CD4-positive, alpha-beta T cell treated with Interleukin-2 at 100 ng/mL for 4 hours (primary cell): ENCODE measurements around the gene CCDC61.

Experiments
- DNase-seq: peaks from one replicate; pipeline ENCODE4 v3.0.0-alpha.2; 2020; ENCODE audit warnings: low spot score

The CCDC61 gene

DNA sequence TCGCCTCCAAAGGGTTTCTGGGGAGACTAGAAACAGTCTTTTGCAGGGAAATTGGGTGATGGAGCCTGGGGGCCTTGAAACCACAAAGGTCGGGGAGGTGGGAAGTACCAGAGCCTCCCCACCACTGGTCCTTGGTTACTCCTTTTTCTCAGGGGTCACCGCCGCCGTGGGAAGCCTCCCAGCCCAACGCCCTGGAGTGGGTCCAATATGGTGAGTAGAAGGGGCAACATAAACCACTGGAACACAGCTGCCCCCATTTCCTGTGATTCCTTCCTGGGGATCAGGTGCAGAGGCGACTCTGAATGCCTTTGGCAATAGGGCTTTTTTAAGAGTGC lies 21.8 kb downstream of the CCDC61 start:
- DNase-seq, result no peak

DNA sequence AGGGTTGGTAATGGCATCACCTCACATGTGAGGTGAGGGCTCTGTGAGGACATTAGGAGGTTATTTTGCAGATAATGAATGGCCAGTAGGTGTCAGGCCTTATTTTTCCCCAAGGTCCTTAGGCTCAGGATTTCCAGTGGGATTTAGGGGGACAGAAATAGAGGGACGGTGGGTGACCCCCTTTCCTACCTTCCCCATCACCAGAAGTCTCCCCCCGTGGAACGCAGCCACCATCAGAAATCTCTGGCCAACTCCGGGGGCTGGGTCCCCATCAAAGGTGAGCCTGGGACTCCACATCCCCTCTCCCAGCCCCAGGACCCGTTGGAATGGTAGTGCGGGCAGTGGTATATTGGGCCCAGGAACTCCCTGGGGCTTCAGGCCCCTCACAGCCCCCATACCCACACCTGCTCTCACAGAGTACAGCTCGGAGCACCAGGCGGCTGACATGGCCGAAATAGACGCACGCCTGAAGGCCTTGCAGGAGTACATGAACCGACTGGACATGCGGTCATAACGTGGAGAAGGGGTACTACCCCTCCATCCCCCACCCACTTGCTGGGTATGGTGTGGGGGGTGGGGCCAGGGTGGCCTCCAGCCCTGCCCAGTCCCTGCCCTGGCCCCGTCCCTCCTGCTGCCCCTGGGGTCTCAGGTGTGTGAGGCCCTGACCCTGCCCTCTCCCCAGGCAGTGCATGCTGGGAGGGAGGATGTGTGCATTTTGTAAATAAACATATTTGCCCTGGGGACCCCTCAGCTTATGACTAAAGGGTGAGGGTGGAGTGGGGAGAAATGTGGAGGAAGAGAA lies 22.8 kb downstream of the CCDC61 start:
- DNase-seq, result no peak

DNA sequence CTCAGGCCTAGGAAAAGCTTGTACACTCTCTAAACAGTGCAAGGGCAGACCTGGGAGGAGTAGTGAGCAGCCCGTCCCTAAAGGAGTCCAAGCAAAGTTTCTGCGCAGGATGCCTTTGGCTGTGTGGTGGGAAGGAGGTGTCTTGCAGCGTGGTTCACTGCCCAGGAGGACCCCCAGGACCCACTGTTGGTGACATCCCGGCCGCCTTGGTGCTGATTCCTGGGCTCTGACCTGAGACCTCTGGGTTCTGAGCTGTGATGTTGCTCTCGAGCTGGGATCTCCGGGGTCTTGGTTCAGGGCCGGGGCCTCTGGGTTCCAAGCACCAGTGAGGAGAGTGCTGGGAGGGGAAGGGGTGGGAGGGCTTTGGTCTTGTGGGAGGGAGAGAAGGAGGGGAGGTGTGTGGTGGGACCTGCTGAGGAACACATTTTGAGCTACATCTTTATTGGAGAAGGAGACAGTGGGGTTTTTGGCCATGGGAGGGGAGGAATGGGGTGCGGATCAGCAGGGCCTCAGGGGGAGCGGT lies 23.5 kb downstream of the CCDC61 start:
- no peak for DNase-seq

DNA sequence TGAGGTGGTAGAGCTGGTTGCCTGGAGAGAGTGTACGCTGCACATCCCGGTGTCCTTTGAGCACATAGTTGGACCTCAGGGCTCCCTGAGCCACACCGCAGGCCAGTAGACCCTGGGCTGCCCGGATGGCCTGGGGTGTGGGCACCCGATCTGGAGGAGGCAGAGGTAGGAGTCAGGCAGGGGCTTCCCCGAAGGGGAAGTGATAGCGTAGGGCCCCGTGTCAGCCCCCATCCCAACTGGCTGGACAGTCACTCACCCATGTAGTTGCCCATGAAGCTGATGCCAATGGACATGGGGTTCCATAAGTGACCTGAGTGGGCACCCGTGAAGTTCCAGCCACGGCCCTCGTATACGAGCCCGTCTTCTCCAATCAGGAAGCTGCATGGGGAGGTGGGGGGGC lies 24.0 kb downstream of the CCDC61 start:
- DNase-seq, result no peak

DNA sequence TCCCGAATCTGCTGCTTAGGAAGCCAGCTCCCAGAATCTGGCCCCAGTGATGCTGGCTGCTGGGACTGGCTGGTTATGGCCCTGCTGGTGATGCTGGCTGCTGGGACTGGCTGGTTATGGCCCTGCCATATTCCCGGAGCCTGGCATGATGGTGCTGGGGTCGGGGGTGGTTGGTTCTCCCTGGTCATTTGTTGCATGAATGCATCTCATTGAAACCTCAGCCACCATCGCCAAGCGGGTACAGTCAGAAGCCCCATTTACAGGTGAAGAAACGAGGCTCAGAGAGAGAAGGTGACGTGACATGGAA lies 25.5 kb downstream of the CCDC61 start:
- no peak for DNase-seq

DNA sequence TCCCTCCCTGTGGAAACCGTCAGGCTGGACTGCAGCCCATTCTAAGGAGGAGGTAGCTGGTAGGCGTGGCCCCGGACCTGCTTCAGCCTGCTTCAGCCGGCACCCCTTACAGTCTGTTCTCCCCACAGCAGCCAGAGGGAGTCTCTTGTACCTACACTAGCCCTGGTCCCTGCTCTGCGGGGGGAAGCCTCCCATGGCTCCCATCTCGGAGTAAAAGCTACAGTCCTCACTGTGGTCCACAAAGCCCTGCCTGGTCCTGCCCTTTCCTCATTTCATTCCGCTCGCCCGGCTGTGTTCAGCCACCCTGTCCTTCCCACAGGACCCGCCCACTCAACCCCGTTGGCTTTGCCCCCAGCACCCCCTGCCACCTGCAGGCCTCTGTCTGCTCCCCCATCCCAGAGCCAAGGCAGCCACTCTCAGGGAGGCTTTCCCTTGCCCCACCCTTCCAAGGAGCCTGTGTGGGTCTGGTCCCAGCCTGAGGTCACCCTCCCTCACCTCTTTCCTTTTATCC lies 26.3 kb downstream of the CCDC61 start:
- no peak for DNase-seq

DNA sequence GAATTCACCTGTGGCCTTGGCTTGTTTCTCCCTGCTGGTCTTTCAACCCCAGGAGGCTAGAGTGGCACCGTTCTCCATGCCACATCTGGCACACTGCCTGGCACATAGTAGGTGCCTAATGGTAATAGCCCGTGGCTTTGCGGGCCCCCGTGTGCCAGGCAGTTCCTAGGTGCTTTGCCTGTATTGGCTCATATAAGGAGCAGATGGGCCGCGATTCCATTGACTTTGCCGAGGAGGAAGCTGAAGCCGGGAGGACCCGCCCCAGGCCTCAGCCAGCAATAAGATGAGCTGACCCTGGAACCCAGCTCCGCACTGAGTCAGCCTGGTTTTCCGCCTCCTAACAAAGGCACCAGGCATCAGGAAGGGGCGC lies 26.8 kb downstream of the CCDC61 start:
- no peak for DNase-seq

DNA sequence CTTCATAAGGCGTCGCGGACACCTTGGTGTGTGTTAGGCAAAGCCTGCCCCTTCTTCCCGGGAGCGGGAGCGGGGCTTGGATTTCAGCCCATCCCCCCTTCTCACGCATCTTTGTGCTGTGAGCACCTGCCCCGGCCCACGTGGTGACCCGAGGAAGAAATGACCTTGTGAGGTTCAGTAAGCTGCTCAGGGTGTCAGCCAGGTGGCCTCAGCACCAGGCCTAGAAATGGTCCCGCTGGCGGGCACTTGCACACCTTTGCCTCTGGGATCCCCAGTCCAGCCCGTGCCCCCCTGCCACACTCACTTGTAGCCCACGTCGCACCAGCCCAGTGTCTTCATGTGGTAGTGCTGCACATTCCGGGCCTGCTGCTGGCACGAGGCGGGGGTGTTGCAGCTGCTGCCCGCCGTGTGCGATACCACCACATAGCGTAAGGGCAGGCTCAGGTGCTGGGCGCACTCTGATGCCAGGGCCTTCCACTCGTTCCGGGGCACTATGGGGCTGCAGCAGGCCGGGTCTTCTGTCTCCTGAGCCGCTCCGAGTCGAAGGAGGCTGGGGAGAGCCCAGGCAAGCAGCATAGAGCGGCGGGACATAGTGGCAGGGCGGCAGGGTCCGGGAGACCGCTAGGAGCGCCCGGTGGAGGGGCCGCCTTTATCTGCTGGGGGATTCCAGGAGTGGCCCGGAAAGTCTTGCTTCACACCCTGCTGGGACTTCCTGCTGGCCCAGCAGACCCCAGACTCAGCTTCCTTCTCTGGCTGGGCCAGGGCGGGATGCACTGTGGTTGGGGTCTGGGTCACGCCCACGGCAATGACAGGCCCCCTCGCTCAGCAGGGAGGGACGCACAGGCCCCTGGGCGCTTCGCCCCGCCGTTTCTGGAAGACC lies 27.4 kb downstream of the CCDC61 start, which contains the start of gene PGLYRP1:
TSS of gene PGLYRP1 (minus strand) at position 623 of the 880 bp plus-strand sequence. CDS start at position 591, 32 bp downstream.
- no peak for DNase-seq

DNA sequence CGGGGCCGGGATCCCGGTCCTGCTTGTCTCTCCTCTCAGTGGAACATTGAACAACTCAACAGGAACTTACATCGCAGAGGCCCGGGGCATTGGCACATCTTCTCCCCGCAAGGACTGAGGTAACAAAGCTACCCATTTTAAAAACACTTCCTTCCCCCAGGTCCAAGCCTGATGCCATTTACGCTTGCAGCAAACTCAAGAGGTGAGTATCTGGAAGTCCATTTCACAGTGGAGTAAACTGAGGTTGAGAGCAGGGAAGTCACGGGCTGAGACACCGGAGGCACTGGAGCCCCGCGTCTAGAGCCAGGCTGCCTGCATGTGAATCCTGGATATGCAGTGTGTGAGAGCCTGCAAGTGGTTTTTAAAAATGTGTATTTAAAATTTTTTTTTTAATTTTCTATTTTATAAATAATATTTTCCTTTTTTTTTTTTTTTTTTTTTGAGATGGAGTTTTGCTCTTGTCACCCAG lies 28.1 kb downstream of the CCDC61 start:
- no peak for DNase-seq

DNA sequence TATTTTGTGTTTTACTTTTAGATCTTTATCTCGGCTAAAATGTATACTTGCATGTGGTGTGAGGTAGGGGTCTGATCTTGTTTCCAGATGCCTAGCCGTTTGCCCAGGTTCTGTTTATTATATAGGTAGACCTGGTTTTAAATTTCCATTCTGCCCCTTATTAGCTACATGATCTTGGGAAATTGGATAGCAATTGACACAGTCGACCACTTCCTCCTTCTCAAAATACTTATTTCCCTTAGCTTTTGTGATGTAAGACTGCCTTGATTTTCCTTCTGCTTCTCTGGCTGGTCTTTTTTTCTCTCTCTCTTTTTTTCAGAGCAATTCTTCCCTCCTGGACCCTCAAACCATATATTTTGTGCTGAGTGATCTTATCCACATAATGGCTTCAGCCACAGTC lies 30.6 kb downstream of the CCDC61 start:
- DNase-seq, result no peak

DNA sequence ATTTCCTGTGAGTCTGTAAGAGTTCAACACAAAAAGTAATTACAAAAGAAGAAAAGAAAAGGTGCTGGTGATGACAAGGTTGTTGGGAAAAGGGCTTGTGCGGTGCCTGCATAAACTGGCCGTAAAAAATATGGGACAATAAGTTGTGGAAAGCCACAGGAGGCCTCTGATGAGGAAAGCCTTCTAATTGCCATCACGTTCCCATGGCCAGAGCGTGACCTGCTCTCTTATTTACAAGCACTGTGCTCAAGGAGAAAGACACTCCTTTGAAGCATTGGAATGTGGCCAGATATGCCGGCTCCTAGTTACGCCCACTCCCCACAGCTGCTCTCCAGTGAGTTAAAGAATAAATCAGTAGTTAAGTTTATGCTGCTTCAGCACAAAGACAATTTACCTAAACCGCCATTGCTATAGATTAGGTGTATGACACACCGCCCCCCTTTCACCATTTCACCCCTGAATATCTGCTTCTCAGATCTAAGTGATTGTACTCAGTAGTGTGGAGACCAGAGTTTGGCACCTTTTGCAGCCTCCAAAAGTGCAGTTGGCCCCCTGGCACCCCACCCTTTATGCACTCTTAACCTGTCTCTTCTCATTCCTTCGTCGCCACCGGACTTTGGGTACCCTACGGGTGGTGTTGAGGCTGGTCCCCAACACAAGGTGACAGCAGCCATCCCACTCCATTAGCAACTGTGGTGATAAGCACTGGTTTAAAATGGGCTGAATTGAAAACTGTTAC lies 35.7 kb downstream of the CCDC61 start:
- DNase-seq, result no peak

DNA sequence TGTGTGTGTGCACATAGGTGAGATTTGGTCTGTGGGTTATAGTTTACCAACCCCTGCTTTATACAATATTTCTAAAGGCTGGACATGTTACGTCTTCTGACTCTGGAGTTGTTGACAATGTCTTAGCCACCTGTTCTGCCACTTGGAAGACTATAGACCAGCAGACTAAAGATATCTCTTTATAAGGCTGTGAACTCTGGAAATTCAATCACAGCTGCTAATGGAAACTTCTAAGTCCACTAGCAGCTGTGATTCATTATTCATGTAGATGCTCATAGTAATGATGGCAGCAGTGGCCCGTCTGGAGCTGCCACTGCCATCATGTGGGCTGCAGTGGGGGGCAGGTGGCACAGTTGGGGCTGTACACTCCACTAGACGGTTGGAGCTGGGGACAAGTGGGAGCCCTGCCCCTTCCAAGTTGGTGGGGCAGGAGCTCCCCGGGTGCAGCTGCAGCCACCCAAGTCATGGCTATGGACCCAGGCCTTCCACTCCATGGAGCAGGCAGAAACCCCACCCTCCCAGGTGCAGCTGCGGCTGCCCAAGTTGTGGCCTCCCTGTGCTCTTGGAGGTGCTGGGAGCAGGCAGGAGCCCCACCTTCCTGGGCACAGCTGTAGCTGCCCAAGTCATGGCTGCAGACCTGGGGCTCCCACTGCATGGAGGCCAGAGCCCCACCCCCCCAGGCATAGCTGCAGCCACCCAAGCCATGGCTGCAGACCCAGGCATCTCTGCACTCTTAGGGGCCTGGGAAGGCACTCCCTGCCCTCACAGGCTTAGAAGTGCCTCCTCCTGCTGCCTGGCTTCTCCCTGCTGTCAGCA lies 36.7 kb downstream of the CCDC61 start:
- DNase-seq, result no peak

DNA sequence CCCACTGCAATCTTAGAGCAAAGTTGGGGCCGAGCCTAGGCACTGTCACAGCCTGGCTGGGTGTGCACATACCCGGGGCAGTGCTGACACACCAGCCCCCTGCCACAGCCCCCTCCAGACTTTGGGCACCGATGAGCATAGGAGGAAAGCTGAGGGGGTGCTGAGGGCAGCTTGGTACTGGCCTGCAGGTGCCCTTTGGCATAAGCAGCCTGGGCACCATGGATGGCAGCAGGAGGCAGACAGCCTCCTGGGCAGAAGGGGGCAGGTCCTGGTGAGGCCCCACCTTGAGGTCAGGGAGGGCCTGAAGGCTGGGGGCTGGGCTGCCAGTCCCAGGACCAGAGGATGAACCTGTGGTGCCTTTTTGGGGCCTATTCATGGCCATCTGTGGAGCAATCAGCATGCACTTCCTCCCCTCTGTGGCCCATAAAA lies 37.3 kb downstream of the CCDC61 start:
- DNase-seq, result no peak

DNA sequence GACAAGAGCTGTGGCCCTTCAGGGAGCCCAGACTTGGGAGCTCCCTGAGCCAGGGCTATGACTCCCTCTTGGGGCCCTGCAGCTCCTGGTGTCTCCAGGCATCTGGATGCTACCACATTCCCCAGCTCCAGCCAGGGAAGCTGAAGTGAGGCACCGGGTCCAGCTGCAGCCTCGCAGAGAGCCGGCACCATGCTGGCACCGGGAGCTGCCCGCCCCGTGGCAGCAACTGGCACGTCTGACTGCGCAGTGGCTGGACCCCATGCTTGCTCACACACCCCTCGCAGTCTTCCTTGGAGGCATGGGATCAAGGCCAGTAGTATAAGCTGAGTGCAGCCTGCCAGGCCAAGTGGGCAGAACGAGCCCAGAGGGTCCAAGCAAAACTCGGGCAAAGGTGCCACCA lies 38.1 kb downstream of the CCDC61 start:
- DNase-seq, result no peak

DNA sequence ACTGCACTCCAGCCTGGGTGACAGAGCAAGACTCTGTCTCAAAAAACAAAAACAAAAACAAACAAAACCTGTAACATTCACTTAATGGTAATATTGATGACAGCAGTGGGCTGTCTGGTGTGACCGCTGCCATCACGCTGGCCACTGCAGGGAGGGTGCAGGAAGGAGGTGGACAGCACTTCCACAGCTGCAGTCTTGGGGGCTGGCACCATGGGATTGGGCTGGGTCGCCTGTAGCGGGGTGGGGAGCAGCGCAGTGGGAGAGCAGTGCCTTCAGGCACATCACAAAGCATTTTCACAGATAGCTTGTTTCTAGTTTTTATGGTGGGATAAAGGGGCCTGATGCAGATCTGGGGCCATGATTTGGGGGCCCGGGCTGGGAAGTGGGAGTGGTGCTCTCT lies 40.3 kb downstream of the CCDC61 start:
- no peak for DNase-seq

DNA sequence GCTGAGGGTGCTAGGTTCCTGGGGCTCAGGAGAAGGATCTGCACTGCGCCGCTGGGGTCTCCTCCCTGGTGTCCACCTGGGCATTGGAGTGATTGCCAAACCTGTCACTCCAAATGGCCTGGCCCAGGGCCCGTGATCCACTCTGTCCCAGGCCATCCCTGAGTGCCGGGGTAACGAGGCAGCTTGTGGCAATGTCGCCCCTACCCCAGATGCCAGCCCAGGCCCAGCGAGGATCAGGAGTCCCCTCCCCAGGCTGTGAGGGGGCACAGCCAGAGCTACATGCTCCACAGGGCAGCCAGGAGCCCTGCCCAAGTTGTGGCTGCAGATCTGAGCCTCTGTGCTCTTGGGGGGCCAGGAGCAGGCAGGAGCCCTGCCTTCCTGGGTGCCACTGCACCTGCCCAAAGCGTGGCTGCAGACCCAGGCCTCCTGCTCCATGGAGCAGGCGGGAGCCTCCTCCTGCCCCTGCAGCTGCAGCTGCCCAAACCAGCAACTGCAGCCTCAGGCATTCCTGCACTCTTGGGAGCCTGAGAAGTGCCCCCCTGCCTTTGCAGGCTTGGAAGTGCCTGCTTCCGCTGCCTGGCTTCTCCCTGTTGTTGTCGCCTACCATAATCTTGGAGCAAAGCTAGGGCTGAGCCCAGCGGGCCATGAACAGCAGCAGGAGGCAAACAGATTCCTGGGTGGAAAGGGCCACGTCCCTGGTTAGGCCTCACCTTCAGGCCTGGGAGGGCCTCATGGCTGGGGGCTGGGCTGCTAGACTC lies 40.9 kb downstream of the CCDC61 start:
- no peak for DNase-seq

DNA sequence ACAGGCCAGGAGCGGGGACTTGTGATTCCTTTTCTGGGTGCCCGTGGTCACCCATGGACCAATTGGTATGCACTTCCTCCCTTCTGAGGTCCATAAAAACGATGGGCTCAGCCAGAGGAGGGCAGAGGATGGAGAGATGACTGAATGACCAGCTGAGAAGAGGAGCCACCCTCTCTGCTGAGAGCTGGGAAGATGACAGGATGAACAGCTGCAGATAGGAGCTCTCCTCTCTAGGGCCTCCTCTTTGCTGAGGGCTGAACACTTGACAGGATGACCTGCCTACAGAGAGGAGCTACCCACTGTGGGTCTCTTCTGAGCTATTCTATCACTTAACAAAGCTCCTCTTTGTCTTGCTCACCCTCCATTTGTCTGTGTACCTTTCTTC lies 41.5 kb downstream of the CCDC61 start:
- DNase-seq, result no peak

DNA sequence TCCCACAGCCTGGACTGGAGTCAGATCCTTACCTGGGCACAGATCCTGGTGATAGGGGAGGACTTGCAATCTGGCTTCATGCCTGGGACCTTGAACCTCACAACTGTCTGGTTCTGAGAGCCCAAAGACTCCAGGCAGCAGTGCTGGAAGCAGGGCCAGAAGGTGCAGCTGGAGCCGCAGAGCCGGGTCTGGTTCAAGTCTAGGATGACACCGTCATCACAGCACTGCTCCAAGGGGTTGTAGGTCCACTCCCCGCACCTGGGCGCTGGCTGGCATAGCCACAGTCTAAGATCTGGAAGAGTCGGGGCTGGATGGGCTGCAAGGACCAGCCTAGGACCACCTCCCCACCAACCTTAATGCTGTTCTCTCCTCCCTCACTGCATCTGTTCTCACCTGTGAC lies 44.9 kb downstream of the CCDC61 start:
- DNase-seq, result no peak

DNA sequence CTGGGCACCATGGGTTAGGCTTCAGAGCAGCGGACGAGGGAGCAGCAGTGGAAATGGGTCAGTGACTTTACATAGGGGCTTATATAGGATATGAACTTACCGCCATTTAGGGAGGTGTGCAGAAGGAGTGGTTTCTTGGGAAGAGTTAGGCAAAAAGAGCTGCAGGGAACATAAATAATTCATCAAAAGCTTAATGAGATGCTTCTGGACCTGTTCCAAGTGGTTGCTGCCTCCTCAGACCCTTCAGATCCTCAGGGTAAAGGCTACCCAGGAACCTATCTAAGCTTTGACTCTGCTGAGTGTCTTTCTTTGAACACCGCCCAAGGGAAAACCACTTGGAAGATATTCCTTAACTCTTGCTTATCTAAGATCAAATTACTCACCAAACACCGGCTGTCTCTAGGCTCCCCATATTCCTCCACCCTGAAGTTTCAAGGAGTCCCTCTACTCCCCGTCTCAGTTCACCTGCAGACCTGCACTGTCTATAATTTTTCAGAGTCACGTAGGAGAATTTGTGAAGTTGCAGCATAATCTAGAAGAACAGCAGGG lies 45.8 kb downstream of the CCDC61 start, which contains the start of gene IGFL4:
TSS of gene IGFL4 (minus strand) at position 51 of the 549 bp plus-strand sequence. CDS start at position 11, 40 bp downstream.
- DNase-seq, result no peak

DNA sequence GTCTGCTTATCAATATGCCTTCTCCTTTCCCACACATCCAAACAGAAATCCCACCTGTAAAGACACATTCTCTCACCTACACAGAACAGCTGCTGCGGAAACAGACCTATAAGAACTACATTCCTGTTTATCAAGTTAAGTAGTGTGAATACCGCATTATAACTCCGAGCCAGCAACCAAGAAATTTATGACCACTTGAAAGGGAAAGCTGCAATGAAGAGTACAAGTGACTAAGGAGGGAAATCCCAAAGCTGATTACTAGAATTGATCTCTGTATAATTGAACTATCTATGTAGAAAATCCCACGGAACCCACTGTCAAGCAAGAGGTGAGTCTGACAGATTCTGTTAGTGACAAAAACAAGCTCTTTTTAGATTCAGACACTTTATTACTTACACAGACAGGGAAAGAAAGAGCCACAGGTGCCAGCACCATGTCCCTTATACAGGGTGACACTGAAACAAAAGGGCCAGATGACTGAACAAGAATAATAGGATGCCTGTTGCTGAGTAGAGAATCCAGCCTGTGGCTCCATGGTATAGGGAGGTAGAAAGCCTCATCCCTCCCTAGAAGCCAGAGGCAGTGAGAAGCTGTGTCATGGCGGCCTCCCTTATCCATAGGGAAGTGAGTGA lies 47.1 kb downstream of the CCDC61 start:
- DNase-seq, result no peak
